A549 treated with dexamethasone at 1 μM for 4 hours (cell line): ENCODE results near the gene METAP1D. TPM values are rescaled to one million over a fixed set of nuclear protein-coding genes. Genes with fewer than 3 reads are reported as not detected.

Source experiments
- total RNA-seq: library from RNA; stranded (reverse); fragments of 200-300 nt; extraction: Qiagen RNA extraction; gene quantifications from 5 replicates; pipeline ENCODE4 v1.2.3, GENCODE V29; 2022

Gene METAP1D
- total RNA-seq, result 2.0 to 3.1 TPM (median 2.6 TPM) in 5 replicates

GRCh38 chr2:171999604-172000469 is at the start of gene METAP1D:
METAP1D (plus strand) TSS chr2:171999953; CDS start chr2:171999970, 17 bp downstream.

GRCh38 chr2:172085460-172086159 is 85.9 kb downstream of the METAP1D start, which contains the start of gene DLX1:
DLX1 (plus strand) TSS chr2:172085507; CDS start chr2:172085678, 171 bp downstream.

GRCh38 chr2:172102391-172103359 is 102.9 kb downstream of the METAP1D start, which contains the start of gene DLX2:
DLX2 (minus strand) TSS chr2:172102900; CDS start chr2:172102538, 362 bp downstream.

Other genes with a start within 250 kb of the METAP1D start
- 13.0 to 15.0 TPM (median 14.4 TPM) in 5 replicates for gene SLC25A12, start 105.7 kb upstream of the METAP1D start, total RNA-seq
- 71.9 to 84.8 TPM (median 73.2 TPM) in 5 replicates for gene HAT1, start 77.5 kb upstream of the METAP1D start, total RNA-seq
- gene DLX1, start 85.6 kb downstream of the METAP1D start, total RNA-seq, result 2.3 to 2.9 TPM (median 2.6 TPM) in 5 replicates
- 0.36 to 0.77 TPM (median 0.64 TPM) in 5 replicates for gene DLX2, start 102.9 kb downstream of the METAP1D start, total RNA-seq